Measurements from ENCODE around the gene NOL8. TPM values are rescaled to one million over a fixed set of nuclear protein-coding genes. Genes with fewer than 3 reads are reported as not detected.

The NOL8 gene
- total RNA-seq, 1 experiment from 2014 or later: 48.2 TPM

DNA sequence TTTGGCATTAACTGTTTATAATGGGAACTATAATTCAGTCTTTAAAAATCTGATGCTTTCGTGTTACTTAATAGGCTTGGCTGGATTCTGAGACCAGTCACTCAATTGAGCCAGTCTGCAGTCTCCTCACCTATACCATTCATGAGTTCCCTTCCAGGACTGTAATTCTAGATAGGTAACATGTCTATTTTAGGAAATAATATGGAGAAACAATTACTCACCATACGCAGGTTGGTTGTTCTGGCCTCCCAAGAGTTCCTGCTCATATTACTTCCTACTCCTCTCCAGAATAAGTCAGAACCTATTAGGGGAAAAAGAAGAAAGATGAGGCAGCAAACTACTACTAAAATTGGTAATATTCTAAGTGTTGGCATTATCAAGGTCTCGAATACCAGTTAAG, 27.1 kb downstream of the NOL8 start:
- Histone ChIP-seq H3K79me2 (ENCODE audit: insufficient read depth, low read length) (peaks cover 22% of the 10 kb centered on the region), H3K9me3 (ENCODE audit: control insufficient read depth in 1 of 2, insufficient read depth in 1 of 2, low read depth in 1 of 2, low read length in 2 of 2) (no peaks in the 10 kb centered on the region), H3K36me3 (ENCODE audit: control insufficient read depth in 1 of 2, insufficient read depth in 2 of 2, low read length in 2 of 2) (peaks cover 36 to 49% of the 10 kb centered on the region in 2 experiments), H3K27me3 (ENCODE audit: insufficient read depth, low read length) (no peaks in the 10 kb centered on the region), H3K4me3 (replicated peaks in 1 of 2; ENCODE audit: low read depth in 1 of 2, low read length in 2 of 2) (no peak overlapping the region), H3K27ac (ENCODE audit: low read depth, low read length) (no peak overlapping the region), H3K4me1 (ENCODE audit: control insufficient read depth in 1 of 2, insufficient read depth in 2 of 2, low read length in 2 of 2) (peaks cover 6 to 9% of the 10 kb centered on the region in 2 experiments; a peak in 2 of 4 replicates), H2AFZ (ENCODE audit: low read depth, low read length, poor library complexity, severe bottlenecking) (no peak overlapping the region), H3K9ac (ENCODE audit: low read length) (no peak overlapping the region), H4K20me1 (ENCODE audit: insufficient read depth) (no peaks in the 10 kb centered on the region), H3K9me2 (ENCODE audit: insufficient read depth) (no peaks in the 10 kb centered on the region), H3K4me2 (ENCODE audit: low read length) (no peak overlapping the region)
- ATAC-seq (no peak), DNase-seq (ENCODE audit: low read depth, low spot score) (no peak)
- ChIA-PET CTCF (no interaction called here), RAD21 (ENCODE audit: low non-redundant PET in 1 of 2, low total read pairs in 2 of 2, uncharacterized antibody in 2 of 2, unreplicated experiment in 2 of 2) (no interaction called here), POLR2A (no interaction called here)
- intact Hi-C loops (cut with micrococcal nuclease): no loop called here
- TF ChIP-seq TCF7L2 (IDR thresholded peaks at IDR 0.05; ENCODE audit: borderline replicate concordance, extremely low read depth, insufficient read depth, insufficient read length): no peak
- TF ChIP-seq, protein P1, sequence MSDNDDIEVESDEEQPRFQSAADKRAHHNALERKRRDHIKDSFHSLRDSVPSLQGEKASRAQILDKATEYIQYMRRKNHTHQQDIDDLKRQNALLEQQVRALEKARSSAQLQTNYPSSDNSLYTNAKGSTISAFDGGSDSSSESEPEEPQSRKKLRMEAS (IDR thresholded peaks at IDR 0.05): no peak
- no peak for TF ChIP-seq RAD21 (IDR thresholded peaks at IDR 0.05; ENCODE audit: low read depth)
- TF ChIP-seq YY1 (IDR thresholded peaks at IDR 0.05; ENCODE audit: extremely low read depth, insufficient replicate concordance, low read depth, low read length): no peak
- no TSS peak for BruUV-seq (replicated peaks)

DNA sequence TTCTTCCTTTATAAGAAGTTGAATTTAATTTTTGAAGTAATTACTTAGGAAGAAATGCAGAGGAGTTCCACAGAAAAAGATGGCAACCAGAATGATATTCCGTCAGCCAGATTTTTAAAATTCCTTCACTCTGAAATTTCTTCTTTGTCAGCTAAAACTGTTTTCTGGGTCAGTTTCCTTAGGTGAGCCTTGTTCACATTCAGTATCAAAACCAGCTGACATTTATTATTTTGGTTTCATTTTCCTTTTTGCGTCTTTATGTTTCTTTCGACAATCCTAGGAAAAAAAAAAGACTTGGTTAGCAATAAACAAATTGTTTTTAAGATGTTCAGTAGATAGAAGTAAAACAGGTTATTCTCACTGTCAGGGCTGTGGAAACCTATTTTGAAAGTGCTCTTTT, 27.5 kb downstream of the NOL8 start:
- intact Hi-C loops (cut with micrococcal nuclease): no loop called here
- DNase-seq (ENCODE audit: low read depth, low spot score) (no peak), ATAC-seq (no peak)
- H3K4me2 ChIP-seq (ENCODE audit: low read length): no peak overlapping the region
- H3K27ac ChIP-seq (ENCODE audit: low read depth, low read length): no peak overlapping the region
- H3K79me2 ChIP-seq (ENCODE audit: insufficient read depth, low read length): peaks cover 26% of the 10 kb centered on the region
- TF ChIP-seq SP1 (IDR thresholded peaks at IDR 0.05; ENCODE audit: low read depth) (no peak), YY1 (IDR thresholded peaks at IDR 0.05; ENCODE audit: extremely low read depth, insufficient replicate concordance, low read depth, low read length) (no peak), ELF1 (IDR thresholded peaks at IDR 0.05; ENCODE audit: borderline replicate concordance, low read depth) (no peak), TCF7L2 (IDR thresholded peaks at IDR 0.05; ENCODE audit: borderline replicate concordance, extremely low read depth, insufficient read depth, insufficient read length) (no peak), EZH2 (IDR thresholded peaks at IDR 0.05) (no peak), SIN3A (IDR thresholded peaks at IDR 0.05; ENCODE audit: low read depth) (no peak), ZNF274 (IDR thresholded peaks at IDR 0.05; ENCODE audit: low read depth, low read length) (no peak), SRF (IDR thresholded peaks at IDR 0.05; ENCODE audit: low read depth) (no peak)
- TF ChIP-seq, protein P2, sequence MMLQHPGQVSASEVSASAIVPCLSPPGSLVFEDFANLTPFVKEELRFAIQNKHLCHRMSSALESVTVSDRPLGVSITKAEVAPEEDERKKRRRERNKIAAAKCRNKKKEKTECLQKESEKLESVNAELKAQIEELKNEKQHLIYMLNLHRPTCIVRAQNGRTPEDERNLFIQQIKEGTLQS (IDR thresholded peaks at IDR 0.05): no peak
- TF ChIP-seq, protein P3, sequence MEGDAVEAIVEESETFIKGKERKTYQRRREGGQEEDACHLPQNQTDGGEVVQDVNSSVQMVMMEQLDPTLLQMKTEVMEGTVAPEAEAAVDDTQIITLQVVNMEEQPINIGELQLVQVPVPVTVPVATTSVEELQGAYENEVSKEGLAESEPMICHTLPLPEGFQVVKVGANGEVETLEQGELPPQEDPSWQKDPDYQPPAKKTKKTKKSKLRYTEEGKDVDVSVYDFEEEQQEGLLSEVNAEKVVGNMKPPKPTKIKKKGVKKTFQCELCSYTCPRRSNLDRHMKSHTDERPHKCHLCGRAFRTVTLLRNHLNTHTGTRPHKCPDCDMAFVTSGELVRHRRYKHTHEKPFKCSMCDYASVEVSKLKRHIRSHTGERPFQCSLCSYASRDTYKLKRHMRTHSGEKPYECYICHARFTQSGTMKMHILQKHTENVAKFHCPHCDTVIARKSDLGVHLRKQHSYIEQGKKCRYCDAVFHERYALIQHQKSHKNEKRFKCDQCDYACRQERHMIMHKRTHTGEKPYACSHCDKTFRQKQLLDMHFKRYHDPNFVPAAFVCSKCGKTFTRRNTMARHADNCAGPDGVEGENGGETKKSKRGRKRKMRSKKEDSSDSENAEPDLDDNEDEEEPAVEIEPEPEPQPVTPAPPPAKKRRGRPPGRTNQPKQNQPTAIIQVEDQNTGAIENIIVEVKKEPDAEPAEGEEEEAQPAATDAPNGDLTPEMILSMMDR (IDR thresholded peaks at IDR 0.05 in 2 of 3, conservative IDR thresholded peaks at IDR 0.05 in 1 of 3; ENCODE audit: borderline replicate concordance in 1 of 3, insufficient read depth in 1 of 3, low read depth in 2 of 3, low read length in 2 of 3): no peak
- ChIA-PET RAD21 (ENCODE audit: low non-redundant PET in 1 of 2, low total read pairs in 2 of 2, uncharacterized antibody in 2 of 2, unreplicated experiment in 2 of 2) (no interaction called here), POLR2A (no interaction called here), CTCF (no interaction called here)
- BruUV-seq (replicated peaks): no TSS peak
- H3K9ac ChIP-seq (ENCODE audit: low read length): no peak overlapping the region
- no peaks in the 10 kb centered on the region for H3K9me3 ChIP-seq (ENCODE audit: control insufficient read depth in 1 of 2, insufficient read depth in 1 of 2, low read depth in 1 of 2, low read length in 2 of 2)
- H3K9me2 ChIP-seq (ENCODE audit: insufficient read depth): no peaks in the 10 kb centered on the region
- no peak overlapping the region for H2AFZ ChIP-seq (ENCODE audit: low read depth, low read length, poor library complexity, severe bottlenecking)
- no peak overlapping the region for H3K4me3 ChIP-seq (replicated peaks in 1 of 2; ENCODE audit: low read depth in 1 of 2, low read length in 2 of 2)
- no peaks in the 10 kb centered on the region for H3K27me3 ChIP-seq (ENCODE audit: insufficient read depth, low read length)
- peaks cover 34 to 46% of the 10 kb centered on the region in 2 experiments for H3K36me3 ChIP-seq (ENCODE audit: control insufficient read depth in 1 of 2, insufficient read depth in 2 of 2, low read length in 2 of 2)
- H3K4me1 ChIP-seq (ENCODE audit: control insufficient read depth in 1 of 2, insufficient read depth in 2 of 2, low read length in 2 of 2): peaks cover 6 to 11% of the 10 kb centered on the region in 2 experiments; a peak in 2 of 4 replicates
- no peaks in the 10 kb centered on the region for H4K20me1 ChIP-seq (ENCODE audit: insufficient read depth)

Measured in HCT116 (cell line).